Nephron (organoid): Measurements from ENCODE around the gene TNS2.

Source experiments
- H3K27ac Mint-ChIP-seq, 3 experiments: 2 replicates each; pipeline ENCODE4 v1.8.0; 2020; ENCODE audit warnings: mixed read lengths in 3 of 3, mild to moderate bottlenecking in 2 of 3, moderate library complexity in 1 of 3
- H3K27me3 Mint-ChIP-seq: 2 replicates; pipeline ENCODE4 v1.8.0; 2021; ENCODE audit warnings: low read depth, mild to moderate bottlenecking, moderate library complexity, mixed read lengths
- H3K36me3 Mint-ChIP-seq: 2 replicates; pipeline ENCODE4 v1.8.0; 2020; ENCODE audit warnings: low read depth, mixed read lengths
- H3K4me1 Mint-ChIP-seq: 2 replicates; pipeline ENCODE4 v1.8.0; 2020; ENCODE audit warnings: mixed read lengths
- H3K4me3 Mint-ChIP-seq, 3 experiments: 2 replicates each; pipeline ENCODE4 v1.8.0; 2020; ENCODE audit warnings: mild to moderate bottlenecking in 3 of 3, mixed read lengths in 3 of 3, moderate library complexity in 2 of 3
- H3K9me3 Mint-ChIP-seq: 2 replicates; pipeline ENCODE4 v1.8.0; 2020; ENCODE audit warnings: mixed read lengths
- TF ChIP-seq, protein P1 (sequence below), 3 experiments: fragments of 200-600 bp; sonication (generic); IDR thresholded peaks; one replicate each; pipeline ENCODE4 v1.5.0; 2021; ENCODE audit warnings: antibody characterized with exemption in 3 of 3; ENCODE audit not compliant: unreplicated experiment in 3 of 3

Gene TNS2

DNA sequence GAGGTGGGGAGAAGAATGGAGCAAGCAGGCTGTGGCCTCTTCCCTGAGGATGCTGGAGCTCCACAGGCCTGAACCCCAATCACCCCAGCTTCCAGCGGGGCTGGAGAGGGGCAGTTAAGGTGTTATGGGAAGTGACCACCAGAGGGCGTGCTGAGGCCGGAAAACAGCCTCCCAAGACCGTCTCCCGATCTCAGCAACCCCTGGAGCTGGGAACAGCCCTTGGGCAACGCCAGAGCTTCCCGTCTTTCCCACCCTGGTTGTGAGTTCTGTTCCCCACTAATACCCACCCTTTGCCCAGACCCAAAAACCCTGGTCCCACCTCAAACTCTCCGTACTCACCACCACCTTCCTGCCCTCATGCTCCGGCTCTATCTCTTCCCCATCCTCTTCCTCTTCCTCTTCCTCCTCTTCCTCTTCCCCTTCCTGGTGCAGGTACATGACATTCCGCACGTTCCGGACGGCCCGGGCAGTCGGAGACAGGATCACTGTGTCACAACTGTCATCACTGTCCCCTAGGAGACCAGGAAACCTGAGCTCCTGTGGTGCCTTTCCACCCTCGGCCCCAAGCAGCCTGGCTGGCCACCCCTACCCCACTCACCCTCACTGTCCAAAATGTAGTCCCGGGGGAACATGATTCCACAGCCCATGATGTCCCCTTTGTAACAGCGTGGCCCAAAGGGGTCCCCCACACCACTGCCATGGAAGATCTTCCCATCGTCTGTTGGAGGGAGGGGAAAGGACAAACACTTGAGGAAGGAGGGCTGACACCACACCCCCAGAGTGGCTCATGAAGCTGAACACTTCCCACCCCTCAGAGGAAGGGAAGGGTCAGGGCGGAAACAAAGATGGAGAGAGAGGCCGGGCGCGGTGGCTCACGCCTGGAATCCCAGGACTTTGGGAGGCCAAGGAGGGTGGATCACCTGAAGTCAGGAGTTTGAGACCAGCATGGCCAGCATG, 16.4 kb downstream of the TNS2 start:
- peaks cover 29% of the 10 kb centered on the region for H3K36me3 Mint-ChIP-seq
- H3K27ac Mint-ChIP-seq, result peak overlapping the region; percentile 58 to 88 (median 64)
- TF ChIP-seq, protein P1, sequence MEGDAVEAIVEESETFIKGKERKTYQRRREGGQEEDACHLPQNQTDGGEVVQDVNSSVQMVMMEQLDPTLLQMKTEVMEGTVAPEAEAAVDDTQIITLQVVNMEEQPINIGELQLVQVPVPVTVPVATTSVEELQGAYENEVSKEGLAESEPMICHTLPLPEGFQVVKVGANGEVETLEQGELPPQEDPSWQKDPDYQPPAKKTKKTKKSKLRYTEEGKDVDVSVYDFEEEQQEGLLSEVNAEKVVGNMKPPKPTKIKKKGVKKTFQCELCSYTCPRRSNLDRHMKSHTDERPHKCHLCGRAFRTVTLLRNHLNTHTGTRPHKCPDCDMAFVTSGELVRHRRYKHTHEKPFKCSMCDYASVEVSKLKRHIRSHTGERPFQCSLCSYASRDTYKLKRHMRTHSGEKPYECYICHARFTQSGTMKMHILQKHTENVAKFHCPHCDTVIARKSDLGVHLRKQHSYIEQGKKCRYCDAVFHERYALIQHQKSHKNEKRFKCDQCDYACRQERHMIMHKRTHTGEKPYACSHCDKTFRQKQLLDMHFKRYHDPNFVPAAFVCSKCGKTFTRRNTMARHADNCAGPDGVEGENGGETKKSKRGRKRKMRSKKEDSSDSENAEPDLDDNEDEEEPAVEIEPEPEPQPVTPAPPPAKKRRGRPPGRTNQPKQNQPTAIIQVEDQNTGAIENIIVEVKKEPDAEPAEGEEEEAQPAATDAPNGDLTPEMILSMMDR (IDR thresholded peaks at IDR 0.05; ENCODE audit: unreplicated experiment in 3 of 3), result peak; percentile 83 to 93 (median 85)
- H3K4me1 Mint-ChIP-seq, result peaks cover 78% of the 10 kb centered on the region
- no peak overlapping the region for H3K4me3 Mint-ChIP-seq
- no peaks in the 10 kb centered on the region for H3K9me3 Mint-ChIP-seq
- H3K27me3 Mint-ChIP-seq, result no peaks in the 10 kb centered on the region

DNA sequence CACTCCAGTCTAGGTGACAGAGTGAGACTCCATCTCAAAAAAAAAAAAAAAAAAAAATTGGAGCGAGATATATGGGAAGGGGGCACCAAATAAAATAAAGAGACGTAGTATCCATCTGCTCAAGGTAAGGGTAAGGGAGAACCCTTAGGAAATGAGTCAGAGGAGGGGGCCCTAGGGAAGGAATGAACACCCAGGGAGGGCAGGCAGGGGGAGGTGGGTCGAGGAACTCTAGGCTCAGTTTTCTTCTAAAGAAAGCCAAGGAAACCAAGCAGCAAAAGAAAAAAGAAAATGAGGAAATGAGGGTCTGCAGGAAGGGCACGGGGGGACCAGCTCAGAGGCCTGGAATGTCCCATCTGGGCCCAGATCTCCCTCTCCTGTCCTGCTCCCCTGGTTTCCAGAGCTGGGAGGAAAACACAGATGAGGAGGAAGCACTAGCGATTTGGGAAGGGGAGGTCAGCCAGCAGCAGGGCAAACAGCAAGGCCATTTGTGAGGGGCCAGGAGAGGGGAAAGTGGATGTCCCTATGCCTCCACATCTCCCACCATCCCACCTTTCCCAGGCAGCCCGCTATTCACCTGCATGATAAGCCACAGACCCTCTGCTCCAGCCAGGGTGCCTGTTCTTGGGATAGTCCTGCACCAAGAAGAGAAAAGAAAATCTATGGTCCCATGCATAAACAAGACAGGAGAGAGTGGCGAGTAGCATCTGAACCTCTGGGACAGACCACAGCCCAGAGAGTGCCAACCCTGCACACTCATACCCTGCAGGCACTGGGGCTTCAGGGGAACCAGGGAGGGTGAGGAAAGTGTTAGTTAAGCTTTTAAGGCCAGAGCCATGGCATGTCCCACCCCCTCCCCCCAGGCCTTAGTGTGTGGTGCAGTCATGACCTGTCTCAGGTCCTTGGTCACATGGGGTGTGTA, 17.5 kb downstream of the TNS2 start:
- Mint-ChIP-seq H3K36me3 (peaks cover 33% of the 10 kb centered on the region), H3K27ac (peak overlapping the region; percentile 52 to 93 (median 73)), H3K9me3 (no peaks in the 10 kb centered on the region), H3K4me3 (no peak overlapping the region), H3K27me3 (no peaks in the 10 kb centered on the region), H3K4me1 (peaks cover 82% of the 10 kb centered on the region)
- TF ChIP-seq, protein P1 (IDR thresholded peaks at IDR 0.05; ENCODE audit: unreplicated experiment in 3 of 3), result no peak

DNA sequence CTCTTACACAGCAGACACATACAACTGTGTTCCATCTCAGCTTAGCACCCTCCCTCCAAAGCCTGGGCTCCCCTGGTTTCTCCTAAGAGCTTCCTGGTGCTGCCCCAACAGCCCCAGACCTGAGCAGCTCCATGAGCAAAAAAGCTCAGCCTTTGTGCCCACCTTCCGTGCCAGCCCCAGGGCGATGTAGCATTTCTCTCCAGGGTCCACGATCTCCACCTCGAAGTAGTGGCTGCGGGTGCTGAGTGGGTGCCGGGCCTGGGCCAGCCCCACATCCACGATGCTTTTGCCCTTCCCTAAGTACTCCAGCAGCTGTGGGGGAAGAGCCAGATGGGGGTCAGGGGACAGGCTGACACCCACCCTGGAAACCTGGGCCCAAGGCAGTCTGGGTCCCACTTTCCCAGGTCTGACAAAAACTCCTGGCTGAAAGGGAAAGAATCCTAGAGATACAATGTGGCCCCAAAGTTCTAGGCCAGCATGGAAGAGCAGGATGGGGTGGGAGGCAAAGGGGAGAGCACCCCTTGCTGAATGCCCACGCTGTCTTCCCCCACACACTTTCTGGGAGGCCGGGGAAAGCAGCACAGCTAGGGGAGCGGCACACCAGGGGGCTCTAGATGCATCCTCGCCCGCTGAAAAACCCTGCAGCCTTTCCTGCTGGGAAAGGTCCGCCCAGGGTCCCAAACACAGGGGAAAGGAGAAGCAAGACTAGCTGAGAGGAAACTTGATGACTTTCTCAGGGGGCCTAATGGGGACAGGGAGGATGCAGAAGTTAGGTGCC, 18.3 kb downstream of the TNS2 start:
- H3K9me3 Mint-ChIP-seq, result no peaks in the 10 kb centered on the region
- TF ChIP-seq, protein P1 (IDR thresholded peaks at IDR 0.05; ENCODE audit: unreplicated experiment in 3 of 3), result no peak
- H3K27ac Mint-ChIP-seq, result peak overlapping the region in 2 of 3 experiments; percentile 61 to 93
- H3K4me1 Mint-ChIP-seq, result peaks cover 88% of the 10 kb centered on the region
- peak overlapping the region in 1 of 3 experiments; percentile 17 for H3K4me3 Mint-ChIP-seq
- H3K36me3 Mint-ChIP-seq, result peaks cover 39% of the 10 kb centered on the region
- no peaks in the 10 kb centered on the region for H3K27me3 Mint-ChIP-seq

DNA sequence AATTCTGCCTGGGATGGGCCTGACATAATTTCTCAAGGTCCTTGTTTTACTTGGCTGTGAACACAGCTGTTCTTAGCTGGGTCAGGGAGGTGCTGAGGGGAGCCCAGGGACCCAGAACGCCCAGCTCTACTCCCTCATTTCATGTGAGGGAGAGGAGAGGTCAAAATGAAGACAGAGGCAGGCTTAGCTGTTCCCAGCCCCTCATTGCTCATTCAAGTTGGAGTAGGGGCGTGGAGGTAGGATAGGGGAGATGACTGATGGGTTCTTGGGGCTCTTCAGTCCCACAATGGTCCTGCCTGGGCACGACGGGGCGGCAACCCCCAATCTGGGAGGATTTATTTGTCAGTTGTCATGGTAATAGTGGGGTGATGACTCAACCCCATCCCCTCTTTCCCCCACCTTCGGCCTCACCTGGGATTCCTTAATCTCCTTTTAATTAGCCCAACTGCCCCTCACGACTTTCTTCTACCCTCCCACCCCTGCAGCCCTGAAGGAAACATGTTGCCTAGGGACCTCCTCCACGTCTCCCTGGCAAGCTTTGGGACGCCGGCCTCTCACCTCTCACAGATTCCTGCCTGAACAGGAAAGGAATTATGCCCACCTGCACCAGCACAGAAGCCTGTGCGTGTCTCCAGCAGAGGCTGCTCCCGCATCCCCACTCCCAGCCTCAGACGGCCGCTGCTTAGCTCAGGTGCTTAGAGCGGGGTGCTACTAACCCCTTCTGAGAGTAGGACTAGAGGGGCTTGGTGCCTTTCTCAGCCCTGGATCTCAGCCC, 19.1 kb downstream of the TNS2 start:
- H3K36me3 Mint-ChIP-seq, result peaks cover 35% of the 10 kb centered on the region
- peaks cover 83% of the 10 kb centered on the region for H3K4me1 Mint-ChIP-seq
- H3K9me3 Mint-ChIP-seq, result no peaks in the 10 kb centered on the region
- peak overlapping the region in 1 of 3 experiments; percentile 17 for H3K4me3 Mint-ChIP-seq
- H3K27me3 Mint-ChIP-seq, result no peaks in the 10 kb centered on the region
- peak overlapping the region; percentile 23 to 93 (median 61) for H3K27ac Mint-ChIP-seq
- TF ChIP-seq, protein P1 (IDR thresholded peaks at IDR 0.05; ENCODE audit: unreplicated experiment in 3 of 3), result no peak
